ENCODE measurements around the gene TNFSF18.
"Not testable (repeated sequence)": the region's sequence is repeated elsewhere in the genome, so short reads cannot be mapped to it uniquely, and the experiment has no call there.

Gene TNFSF18, protein sequence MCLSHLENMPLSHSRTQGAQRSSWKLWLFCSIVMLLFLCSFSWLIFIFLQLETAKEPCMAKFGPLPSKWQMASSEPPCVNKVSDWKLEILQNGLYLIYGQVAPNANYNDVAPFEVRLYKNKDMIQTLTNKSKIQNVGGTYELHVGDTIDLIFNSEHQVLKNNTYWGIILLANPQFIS

DNA sequence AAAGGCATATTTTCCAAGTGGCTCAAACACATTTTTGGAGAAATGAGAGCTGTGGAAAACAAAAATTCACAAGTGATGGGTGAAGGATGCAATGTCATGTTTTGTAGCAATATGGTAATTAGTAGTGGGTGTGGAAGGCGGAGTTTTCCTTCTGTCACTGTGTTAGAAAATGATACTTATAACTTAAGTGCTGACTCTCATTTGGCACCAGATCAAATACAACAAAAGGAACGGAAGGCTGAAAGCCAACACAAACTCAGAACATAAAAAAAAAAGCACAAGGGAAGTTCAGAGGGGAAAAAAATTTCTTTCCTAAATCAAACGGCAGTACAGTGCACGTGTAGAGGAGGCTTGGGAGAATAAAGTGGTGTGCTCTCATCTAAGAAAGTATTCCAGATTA lies at the start of gene TNFSF18:
Gene TNFSF18, minus strand, starts transcription at position 77 of the 400 bp plus-strand sequence. Its CDS starts 45 bp downstream, at position 32.
- no peak for DNase-seq

DNA sequence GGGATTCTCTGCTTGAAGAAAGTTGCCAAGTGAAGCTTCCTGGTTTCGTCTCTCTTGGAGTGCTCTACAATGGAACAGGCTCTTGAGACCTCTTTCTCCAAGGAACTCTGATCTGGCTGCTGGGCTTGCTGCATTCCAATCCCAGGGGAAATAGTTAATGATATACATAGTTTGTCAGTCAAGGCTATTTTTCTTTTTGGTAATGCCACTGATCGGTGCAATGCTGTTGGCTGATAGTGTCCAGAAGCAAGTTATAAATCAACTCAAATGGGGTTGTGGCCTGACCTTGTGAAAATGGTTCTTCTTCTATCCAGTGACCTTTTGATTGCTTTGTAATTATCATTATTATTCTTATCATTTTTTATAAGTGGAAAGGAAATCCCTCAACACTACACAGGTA lies 48.4 kb upstream of the TNFSF18 start:
- no peak for DNase-seq

DNA sequence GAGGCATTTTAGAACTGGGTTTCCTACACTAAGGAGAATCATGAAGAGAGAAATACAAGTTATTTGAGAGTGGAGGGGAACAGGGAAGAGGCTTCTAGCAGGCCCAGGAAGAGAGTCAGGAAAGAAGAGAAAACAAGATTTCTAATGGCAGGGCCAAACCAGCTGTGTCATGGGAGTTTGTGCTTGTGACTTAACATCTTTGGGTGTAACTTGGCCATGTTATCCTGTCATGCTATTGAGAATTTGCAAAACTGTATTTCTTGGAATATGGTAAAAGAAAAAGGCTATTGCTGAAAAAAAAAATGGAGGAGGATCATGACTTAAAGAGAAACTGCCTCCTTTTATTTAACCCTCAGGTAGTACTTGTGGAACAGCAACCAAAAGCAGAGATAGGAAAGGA lies 47.4 kb upstream of the TNFSF18 start:
- no peak for DNase-seq

DNA sequence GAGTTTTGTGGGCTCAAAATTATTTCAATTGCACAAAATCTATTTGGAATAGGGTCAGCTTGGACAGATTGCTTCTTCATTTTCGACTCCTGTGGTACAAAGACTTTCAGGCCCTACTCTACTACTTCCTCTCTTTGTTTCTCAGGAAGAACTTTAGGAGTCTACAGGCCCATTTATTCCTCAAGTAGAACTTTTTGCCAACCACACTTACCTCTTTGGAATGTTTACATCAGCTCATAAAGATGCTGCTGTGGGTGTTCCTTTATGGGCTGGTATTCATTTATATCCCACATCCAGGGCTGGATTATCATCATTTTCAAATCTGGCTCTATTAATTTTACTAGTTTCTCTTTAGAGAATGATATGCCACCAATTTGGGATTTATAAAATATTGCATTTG lies 46.3 kb upstream of the TNFSF18 start:
- DNase-seq: no peak

DNA sequence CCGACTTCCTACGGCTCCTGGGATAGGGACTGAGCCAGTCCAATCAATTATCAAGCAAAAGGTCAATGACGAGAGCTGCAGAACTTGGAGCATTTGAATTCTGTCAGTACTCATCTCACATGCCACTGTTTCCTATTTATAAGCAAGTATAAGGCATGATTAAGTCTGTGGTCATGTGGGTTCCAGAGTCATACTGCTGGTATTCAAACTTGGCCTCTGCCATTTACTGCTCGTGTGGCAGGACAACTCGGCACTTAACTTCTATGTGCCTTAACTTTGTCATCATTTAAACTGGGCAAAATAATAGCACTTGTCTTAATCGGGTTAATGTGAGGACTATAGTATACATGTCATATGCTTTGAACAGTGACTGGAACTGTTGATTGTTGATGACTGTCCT lies 44.9 kb upstream of the TNFSF18 start:
- DNase-seq: no peak

DNA sequence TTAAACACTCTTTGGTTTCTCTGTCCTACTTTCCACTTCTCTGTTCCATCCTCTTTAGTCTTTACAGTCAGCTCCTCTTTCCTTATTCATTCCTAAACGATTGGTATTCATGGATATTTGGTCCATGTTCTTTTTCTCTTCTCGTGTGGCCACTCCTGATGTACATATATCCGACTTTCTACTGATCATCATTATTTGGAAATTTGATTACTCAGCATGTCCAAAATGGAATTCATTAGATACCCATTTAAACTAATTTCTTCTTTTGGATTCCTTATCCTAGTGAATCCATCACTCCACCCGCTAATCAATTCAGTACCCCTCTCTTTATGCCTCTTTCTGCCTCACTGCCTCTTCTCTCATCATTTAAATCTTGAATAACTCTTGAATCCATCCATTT lies 43.8 kb upstream of the TNFSF18 start:
- no peak for DNase-seq

DNA sequence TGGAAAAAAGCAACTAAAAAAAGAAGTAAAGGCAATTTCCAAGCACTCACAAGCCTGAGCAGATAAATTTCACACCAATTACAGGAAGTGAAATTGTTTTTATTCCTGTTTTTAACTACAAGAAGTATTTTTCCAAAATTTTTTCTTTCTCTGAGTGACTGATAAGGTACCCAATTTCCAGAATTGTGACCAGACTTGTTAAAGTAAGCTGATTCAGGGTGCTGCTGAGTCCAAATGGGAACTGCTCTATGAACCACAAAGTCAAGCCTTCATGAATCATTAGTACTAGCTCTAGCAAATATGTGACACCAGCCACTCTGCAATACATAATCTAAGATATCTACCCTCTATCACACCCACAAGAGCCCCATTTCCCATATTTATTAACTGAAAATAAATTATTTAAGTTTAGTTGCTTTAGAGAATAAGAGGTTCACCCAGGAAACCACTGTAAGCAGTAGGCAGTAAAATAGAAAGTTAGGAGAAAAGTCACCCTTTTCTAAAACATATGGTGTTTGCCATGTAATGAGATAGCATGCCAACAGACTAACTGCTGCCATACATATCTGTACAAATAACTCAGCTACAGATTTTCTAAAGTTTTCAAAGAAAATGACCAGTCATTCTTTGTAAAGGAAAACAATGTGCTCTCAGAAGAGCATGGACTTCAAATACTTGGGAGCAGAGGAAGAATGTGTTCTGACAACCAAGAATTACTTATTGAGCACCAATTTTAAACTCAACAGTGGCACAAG lies 43.1 kb upstream of the TNFSF18 start:
- DNase-seq: no peak

DNA sequence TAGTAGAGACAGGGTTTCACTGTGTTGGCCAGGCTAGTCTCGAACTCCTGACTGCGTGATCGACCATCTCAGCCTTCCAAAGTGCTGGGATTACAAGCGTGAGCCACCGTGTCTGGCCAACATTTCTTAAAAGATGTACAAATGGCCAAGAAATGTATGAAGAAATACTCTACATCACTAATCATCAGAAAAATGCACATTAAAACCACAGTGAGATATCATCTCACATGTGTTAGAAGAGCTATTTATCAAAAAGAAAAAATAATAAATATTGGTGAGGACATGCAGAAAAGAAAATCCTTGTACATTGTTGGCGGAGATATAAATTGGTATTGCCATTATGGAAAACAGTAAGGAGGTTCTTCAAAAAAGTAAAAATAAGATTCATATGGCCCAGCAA lies 33.6 kb upstream of the TNFSF18 start:
- DNase-seq: no peak

DNA sequence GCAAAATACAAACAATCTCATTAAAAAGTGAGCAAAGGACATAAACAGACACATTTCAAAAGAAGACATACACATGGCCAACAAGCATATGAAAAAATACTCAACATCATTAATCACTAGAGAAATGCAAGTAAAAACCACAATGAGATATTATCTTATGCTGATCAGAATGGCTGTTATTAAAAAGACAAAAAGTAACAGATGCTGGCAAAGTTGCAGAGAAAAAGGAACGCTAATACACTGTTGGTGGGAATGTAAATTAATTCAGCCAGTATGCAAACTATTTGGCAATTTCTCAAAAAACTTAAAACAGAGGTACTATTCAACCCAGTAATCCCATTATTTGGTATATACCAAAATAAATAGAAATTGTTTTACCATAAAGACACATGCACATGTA lies 32.2 kb upstream of the TNFSF18 start:
- DNase-seq: no peak

DNA sequence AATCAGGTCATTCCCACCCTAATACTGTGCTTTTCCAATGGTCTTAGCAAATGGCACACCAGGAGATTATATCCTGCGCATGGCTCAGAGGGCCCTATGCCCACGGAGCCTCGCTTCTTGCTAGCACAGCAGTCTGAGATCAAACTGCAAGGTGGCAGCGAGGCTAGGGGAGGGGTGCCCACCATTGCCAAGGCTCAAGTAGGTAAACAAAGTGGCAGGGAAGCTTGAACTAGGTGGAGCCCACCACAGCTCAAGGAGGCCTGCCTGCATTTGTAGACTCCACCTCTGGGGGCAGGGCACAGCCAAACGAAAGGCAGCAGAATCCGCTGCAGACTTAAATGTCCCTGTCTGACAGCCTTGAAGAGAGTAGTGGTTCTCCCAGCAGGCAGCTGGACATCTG lies 23.5 kb upstream of the TNFSF18 start:
- DNase-seq: not testable (repeated sequence)

DNA sequence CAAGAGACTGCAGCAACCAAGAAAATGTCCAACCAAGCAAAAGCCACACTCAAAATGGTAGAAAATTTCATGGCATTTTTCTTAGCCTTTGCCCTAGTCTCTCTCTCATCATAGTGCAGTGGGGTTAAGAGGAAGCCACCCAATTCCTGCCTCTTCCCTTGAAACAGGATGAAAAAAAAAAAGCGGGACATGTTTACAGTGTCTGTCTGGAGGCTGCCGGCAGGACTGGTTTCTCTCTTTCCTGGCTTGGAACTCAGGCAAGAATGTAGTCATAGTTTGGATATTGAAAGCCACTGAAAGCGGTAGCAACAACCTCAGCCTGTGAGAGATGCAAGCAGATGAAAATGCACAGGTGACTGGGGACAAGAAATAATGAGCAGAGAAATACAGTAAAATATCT lies 13.3 kb upstream of the TNFSF18 start:
- no peak for DNase-seq

DNA sequence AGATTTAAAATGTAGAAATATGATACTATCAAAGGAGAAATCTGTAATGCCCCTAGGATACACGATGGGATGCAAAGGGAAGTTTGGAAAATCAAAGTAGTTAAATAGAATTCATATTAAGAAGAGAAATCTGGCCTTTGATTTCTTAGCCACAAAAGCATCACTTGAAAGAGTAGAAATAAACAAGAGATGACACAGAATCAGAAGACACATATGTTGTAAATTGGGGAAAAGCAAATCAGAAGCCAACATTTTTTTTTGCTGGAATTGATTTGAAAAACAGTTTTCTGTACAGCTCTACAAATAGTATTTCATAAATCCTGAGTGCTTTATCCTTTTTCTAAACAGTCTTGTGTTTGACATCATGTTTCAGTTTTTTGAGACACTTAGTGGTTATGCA lies 12.4 kb upstream of the TNFSF18 start:
- no peak for DNase-seq

DNA sequence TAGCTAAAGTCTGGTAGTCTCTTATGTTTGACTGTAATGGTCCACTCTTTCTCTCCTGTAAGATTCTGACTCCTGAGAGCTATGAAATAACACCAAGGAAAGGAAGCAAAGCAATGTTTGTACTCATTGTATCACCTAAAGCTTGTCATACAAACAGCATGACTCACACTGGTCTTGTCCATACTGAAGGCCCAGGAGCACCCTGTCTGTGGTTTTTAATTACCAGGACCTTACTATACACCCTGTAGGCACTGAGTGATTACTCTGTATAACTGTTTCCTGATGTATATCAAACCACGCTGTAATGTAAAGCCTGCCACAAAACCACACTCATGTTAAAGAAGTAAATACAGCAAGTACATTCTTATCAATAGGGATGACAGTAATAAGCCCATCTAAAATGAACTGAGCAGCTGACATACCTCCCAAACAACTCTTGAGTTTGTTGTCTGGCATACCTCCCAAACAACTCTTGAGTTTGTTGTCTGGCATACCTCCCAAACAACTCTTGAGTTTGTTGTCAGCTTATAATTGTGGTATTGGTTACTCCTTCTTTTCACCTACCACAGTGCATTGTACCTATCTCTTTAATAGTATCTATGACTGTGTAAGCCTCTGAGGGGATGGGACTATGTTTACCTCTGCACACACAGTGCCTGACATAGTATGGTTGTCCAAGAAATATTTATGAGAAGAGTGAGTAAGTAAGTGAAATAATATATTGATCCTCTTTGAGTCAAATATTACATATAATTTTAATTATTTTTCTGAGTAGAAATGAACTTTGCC lies 11.6 kb upstream of the TNFSF18 start:
- no peak for DNase-seq

DNA sequence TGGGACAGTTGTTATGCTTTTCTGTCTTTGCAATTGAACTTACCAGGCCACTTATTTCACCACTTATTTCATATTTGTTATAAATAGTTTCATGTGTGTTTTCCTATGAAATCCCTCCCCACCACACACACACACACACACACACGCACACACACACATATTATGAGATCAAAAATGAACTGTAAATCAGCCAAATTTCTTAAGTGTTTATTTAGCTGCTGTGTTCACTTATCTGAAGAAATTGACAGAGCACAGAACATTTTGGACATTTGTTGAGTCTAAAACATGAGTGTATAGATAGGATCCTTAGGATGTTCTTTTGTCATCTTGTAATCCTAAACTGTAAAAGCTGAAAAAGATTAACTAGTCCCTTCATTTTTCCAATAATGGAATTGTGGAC lies 7.8 kb upstream of the TNFSF18 start:
- no peak for DNase-seq

DNA sequence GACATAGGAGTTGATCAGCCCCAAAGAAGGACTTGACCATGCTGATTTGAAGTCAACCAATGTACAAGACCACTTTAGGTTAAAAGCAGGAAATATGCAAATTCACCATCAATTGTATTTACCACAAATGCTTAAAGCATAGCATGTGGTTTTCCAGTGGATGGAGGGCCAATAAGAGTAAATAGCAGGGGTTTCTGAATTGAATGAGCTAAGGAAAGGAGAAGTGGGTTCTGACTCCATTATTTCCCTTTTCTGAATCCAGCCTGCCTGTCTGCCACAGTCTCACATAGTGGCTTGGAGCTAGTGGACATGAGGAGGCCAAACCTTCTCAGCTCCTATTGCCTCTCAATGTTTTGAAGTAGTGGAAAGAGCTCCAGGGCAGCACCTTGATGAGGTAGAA lies 7.2 kb upstream of the TNFSF18 start:
- no peak for DNase-seq

DNA sequence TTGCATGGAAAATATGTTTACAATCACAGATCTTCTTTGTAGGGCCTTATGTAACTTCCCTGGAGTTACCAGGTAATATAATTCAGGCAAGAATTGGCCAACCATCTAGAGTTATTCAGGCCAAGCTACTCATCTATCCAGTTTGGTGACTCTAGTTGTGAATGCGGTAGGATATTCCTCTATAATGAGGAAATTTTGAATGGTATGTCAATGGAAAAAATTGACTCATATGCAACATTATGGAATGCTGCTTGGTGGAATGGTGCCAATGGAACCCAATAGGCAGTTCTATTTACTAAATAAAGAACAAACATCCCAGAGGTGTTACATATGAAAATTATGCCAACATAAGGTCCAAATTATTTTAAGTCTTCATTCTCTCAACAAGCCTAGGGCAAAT lies 5.6 kb upstream of the TNFSF18 start:
- no peak for DNase-seq

DNA sequence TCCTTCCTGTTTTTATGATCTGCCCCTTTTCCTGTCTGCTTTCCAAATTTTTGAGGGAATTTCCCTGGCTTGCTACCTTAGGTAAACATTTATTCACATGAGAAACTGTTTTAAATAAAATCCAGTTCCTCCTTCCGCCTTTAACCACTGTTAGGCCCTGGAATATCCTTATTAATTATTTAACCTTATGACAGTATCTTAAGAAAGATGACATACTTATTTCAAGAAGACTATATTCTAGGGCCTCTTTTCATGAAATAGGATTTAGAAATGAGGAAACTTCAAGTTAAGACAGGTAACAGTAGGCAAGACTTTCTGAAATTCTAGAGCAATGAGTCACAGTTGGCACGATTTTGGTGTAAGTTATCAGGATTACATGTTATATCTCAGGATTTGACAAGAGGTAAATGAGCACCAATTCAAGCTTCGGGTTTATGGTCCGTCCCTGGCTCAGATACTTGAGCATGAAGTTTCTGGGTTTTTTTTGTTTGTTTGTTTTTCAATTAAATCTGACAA lies 2.0 kb upstream of the TNFSF18 start:
- DNase-seq: no peak

DNA sequence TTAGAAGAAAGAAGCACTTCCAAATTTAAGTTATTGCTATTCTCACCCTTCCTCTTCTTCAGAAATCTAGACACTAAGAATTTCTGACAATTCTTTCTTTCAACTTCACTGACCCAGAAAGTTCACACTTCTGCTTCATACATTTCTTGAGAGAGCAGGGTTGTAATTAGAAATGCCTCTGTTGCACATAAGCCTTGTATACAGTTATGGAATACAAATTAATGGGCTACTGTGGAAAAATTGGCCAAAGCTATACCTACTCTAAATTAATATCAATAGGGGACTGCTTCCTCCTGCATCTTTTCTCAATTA lies 1.5 kb downstream of the TNFSF18 start:
- DNase-seq: no peak

DNA sequence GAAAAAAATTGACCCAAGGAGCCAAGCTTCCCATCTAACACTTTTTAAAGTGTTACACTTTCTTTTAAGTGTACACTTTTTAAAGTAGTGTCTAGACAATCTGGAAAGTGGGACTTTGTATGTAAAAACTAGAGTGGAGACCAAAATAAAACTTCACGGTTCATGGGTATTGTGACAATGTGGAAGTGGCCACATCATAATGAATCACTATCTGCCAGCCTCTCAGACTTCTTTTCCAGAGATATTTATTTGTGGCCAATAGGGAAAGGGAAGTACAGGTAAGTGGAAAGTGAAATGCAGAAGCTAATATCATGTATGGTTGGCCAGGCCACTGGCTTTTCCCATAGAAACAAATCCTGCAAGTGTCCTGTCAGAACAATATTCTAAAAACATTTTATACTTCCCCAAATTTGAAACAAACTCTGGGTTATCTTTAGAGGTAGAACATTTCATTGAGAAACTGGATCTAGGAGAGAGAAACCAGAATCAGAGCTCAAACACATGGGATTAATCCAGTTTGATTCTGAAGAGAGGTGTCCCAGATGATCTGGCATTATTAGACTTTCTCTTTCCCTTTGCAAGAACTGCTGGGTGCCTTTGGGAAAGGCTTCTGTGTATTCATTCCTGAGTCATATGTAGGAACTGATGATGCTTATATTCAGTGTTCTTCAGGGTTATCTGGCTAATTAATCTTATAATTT lies 2.0 kb downstream of the TNFSF18 start:
- DNase-seq: no peak

DNA sequence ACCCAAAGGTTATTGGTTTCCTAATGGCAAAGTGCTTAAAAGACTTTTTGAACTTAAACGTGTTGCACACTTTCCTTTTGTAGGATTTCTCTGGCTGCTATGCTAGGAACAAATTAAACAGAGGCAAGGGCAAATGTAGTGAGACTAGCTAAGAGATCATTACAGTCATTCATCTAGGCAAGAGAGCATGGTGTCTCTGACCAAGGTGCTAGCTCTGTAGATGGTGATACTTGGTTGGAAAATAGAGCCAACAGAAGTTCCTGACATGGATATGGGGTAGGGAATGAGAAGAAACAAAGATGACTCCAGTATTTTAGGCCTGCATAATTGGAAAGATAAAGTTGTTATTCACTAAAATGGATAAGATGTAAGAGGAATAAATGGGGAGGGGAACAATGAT lies 6.1 kb downstream of the TNFSF18 start:
- DNase-seq: no peak

DNA sequence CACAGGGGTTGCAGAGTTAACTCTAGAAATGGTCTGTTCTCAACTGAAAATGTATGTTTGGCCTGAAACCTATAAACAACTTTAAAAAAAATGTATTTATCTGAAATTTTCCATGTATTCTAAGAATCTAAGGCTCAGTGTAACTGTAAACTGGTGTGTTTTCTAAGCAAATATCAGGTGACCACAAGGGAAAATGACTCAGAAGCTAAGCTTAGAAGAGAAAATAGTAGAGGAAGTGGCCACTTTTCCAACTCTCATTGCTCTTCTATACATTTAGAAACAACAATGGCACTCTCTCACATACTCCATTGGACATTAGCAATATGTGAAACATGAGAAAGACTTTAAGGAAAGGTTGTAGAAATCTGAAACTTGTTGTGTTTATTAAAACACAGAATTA lies 7.5 kb downstream of the TNFSF18 start:
- DNase-seq: no peak

DNA sequence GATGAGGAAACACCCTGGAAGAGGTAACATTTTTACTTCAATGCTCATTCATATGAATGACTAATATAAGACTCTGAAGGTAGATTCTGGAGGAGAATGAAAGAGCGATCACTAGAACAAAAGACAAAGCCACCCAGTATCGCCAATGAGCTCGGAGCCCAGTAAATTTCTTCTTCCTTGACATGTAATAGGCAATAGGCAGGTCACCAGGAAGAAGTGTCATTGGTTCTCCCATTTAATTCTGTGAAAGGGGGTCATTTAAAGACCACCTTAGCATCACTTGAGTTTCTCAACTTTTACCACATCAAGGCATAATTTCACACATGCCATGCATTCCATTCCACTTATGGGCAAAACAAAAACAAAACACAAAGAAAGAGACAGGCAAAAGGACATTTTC lies 7.9 kb downstream of the TNFSF18 start:
- no peak for DNase-seq

DNA sequence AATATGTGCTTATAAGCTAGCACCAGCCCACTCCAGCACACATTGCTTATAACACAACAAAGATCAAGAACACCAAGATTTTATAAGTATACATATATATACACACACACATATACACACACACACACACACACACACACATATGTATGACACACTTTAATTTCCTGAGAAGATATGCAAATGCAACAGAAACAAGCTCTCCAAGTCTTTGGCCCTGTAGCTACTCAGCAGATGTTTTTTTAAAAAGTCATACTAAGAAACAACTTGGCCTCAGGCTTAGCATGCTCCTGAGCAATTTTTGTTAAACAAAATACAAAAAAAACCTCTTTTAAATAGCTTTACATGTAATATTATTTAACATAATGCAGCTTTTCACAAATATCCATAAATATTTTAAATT lies 11.1 kb downstream of the TNFSF18 start:
- no peak for DNase-seq
